Activated CD4-positive, CD25-positive, alpha-beta regulatory T cell (primary cell): ENCODE data around the gene DPP4.
A peak's percentile ranks its signal among the peaks of the same experiment; 100 is the strongest.

ENCODE experiments used
- DNase-seq, 4 experiments: peaks; one replicate each; lab custom pipeline; 2025; lab: John Stamatoyannopoulos, UW

Gene DPP4

GRCh38 chr2:162017233-162017632 lies 56.8 kb downstream of the DPP4 start:
- no peak for DNase-seq

GRCh38 chr2:162016080-162016479 lies 57.9 kb downstream of the DPP4 start:
- no peak for DNase-seq

- DNase-seq = no peak
These were observed 59.3 kb downstream of the DPP4 start for GRCh38 chr2:162014751-162015150.

- no peak for DNase-seq
These were observed 60.2 kb downstream of the DPP4 start for GRCh38 chr2:162013514-162014475.

GRCh38 chr2:162012565-162013058 lies 61.4 kb downstream of the DPP4 start:
- DNase-seq = no peak

GRCh38 chr2:162011706-162012564 lies 62.1 kb downstream of the DPP4 start:
- DNase-seq = no peak

- no peak for DNase-seq
These were observed 64.5 kb downstream of the DPP4 start for GRCh38 chr2:162009543-162009942.

- no peak for DNase-seq
These were observed 66.5 kb downstream of the DPP4 start for GRCh38 chr2:162007447-162008040.

- DNase-seq = no peak
These were observed 67.7 kb downstream of the DPP4 start for GRCh38 chr2:162006337-162006736.

GRCh38 chr2:162004031-162004430 lies 70.0 kb downstream of the DPP4 start:
- DNase-seq = no peak

GRCh38 chr2:162002623-162003235 lies 71.3 kb downstream of the DPP4 start:
- DNase-seq = no peak

- no peak for DNase-seq
These were observed 73.6 kb downstream of the DPP4 start for GRCh38 chr2:162000431-162000830.

- DNase-seq = no peak
These were observed 74.7 kb downstream of the DPP4 start for GRCh38 chr2:161999321-161999720.

GRCh38 chr2:161998857-161999256 lies 75.2 kb downstream of the DPP4 start:
- no peak for DNase-seq

- DNase-seq = no peak
These were observed 76.0 kb downstream of the DPP4 start for GRCh38 chr2:161997916-161998471.

GRCh38 chr2:161995553-161996016 lies 78.4 kb downstream of the DPP4 start:
- no peak for DNase-seq

GRCh38 chr2:161994761-161995520 lies 79.1 kb downstream of the DPP4 start:
- DNase-seq = no peak

- DNase-seq = peak; percentile 5 to 46 (median 28)
These were observed 81.5 kb downstream of the DPP4 start for GRCh38 chr2:161992531-161992930.

GRCh38 chr2:161991991-161992390 lies 82.0 kb downstream of the DPP4 start:
- no peak for DNase-seq

GRCh38 chr2:161990741-161991140 lies 83.3 kb downstream of the DPP4 start:
- DNase-seq = no peak

GRCh38 chr2:161990036-161990435 lies 84.0 kb downstream of the DPP4 start:
- no peak for DNase-seq
